PC-3 (cell line): ENCODE measurements around the gene SMARCA4. TPM values are rescaled to one million over a fixed set of nuclear protein-coding genes. Genes with fewer than 3 reads are reported as not detected.
A peak's percentile ranks its signal among the peaks of the same experiment; 100 is the strongest.

Experiments
- ATAC-seq: fragments of 200-7000 bp; cut with Tn5 transposase; 2 replicates; pipeline ENCODE4 v1.9.1; 2020; ENCODE audit warnings: mild to moderate bottlenecking, moderate library complexity
- BruUV-seq: library from RNA; stranded (reverse); fragments of 400-500 nt; replicated peaks from 2 replicates; lab custom pipeline; 2021; lab: Mats Ljungman, UMichigan
- CTCF ChIA-PET: fragments of 300-600 bp; sonication (Branson Sonifier 250); formaldehyde crosslinking; loops from one replicate; lab custom pipeline; 2022; ENCODE audit warnings: antibody characterized with exemption; lab: Charles Lee
- POLR2A ChIA-PET: fragments of 300-600 bp; sonication (Branson Sonifier 250); formaldehyde crosslinking; loops from one replicate; lab custom pipeline; 2022; ENCODE audit warnings: antibody characterized with exemption; ENCODE audit not compliant: unreplicated experiment; lab: Charles Lee
- DNase-seq: peaks from one replicate; pipeline ENCODE4 v3.0.0-alpha.2; 2015
- H2AFZ ChIP-seq: fragments of 300-600 bp; sonication (generic); 2 replicates; pipeline ENCODE4 v1.6.0; 2016; ENCODE audit warnings: antibody characterized with exemption, low read length
- H3F3A ChIP-seq: fragments of 300-600 bp; sonication (generic); one replicate; pipeline ENCODE4 v1.6.0; 2017; ENCODE audit warnings: antibody characterized with exemption, low read length, control low read depth, mild to moderate bottlenecking; ENCODE audit not compliant: unreplicated experiment
- H3K27ac ChIP-seq: fragments of 300-600 bp; sonication (generic); 2 replicates; pipeline ENCODE4 v1.5.1; 2016; ENCODE audit warnings: mild to moderate bottlenecking, low read length
- H3K27me3 ChIP-seq: fragments of 300-600 bp; sonication (generic); 2 replicates; pipeline ENCODE4 v1.6.1; 2016; ENCODE audit warnings: low read length, mixed read lengths
- H3K36me3 ChIP-seq: fragments of 300-600 bp; sonication (generic); 2 replicates; pipeline ENCODE4 v1.6.1; 2016; ENCODE audit warnings: low read depth, mixed run types, low read length, mixed read lengths
- H3K4me1 ChIP-seq: fragments of 300-600 bp; sonication (generic); 2 replicates; pipeline ENCODE4 v1.5.1; 2016; ENCODE audit warnings: low read length; ENCODE audit not compliant: insufficient read depth
- H3K4me2 ChIP-seq: fragments of 300-600 bp; sonication (generic); 2 replicates; pipeline ENCODE4 v1.6.0; 2016; ENCODE audit warnings: low read length
- H3K4me3 ChIP-seq: fragments of 300-600 bp; sonication (generic); 2 replicates; pipeline ENCODE4 v1.5.1; 2016; ENCODE audit warnings: mild to moderate bottlenecking, low read length, mixed read lengths
- H3K79me2 ChIP-seq: fragments of 300-600 bp; sonication (generic); 2 replicates; pipeline ENCODE4 v1.6.1; 2017; ENCODE audit warnings: low read length, mixed read lengths
- H3K9ac ChIP-seq: fragments of 300-600 bp; sonication (generic); 2 replicates; pipeline ENCODE4 v1.6.0; 2016; ENCODE audit warnings: mild to moderate bottlenecking, low read length
- H3K9me2 ChIP-seq: fragments of 300-600 bp; sonication (generic); replicated peaks from 2 replicates; pipeline ENCODE4 v1.6.1; 2016; ENCODE audit warnings: mixed run types, low read length, mixed read lengths
- H3K9me3 ChIP-seq: fragments of 300-600 bp; sonication (generic); 2 replicates; pipeline ENCODE4 v1.6.1; 2016; ENCODE audit warnings: low read length, mixed read lengths
- H4K20me1 ChIP-seq: fragments of 300-600 bp; sonication (generic); 2 replicates; pipeline ENCODE4 v1.6.1; 2016; ENCODE audit warnings: low read length, mixed read lengths
- EZH2 ChIP-seq: fragments of 300-600 bp; sonication (generic); IDR thresholded peaks from one replicate; pipeline ENCODE4 v1.6.1; 2017; ENCODE audit warnings: antibody characterized with exemption, mild to moderate bottlenecking, low read length; ENCODE audit not compliant: unreplicated experiment
- EZH2phosphoT487 ChIP-seq: fragments of 300-600 bp; sonication (generic); IDR thresholded peaks from 2 replicates; pipeline ENCODE4 v1.6.1; 2018; ENCODE audit warnings: mild to moderate bottlenecking, antibody characterized with exemption, low read length, borderline replicate concordance
- intact Hi-C: fragments of 100-400 bp; cut with micrococcal nuclease; formaldehyde crosslinking; loops from 2 replicates; pipeline ENCODE4 v1.9.0; 2023
- total RNA-seq: library from RNA; depleted of rRNA; stranded (reverse); fragments of >200 nt; gene quantifications from 2 replicates; pipeline ENCODE4 v1.2.3, GENCODE V29; 2014
- TF ChIP-seq, protein P1 (sequence below): fragments of 300-600 bp; sonication (generic); conservative IDR thresholded peaks from 2 replicates; pipeline ENCODE4 v1.5.1; 2017; ENCODE audit warnings: antibody characterized with exemption, low read depth, mild to moderate bottlenecking, low read length

Gene SMARCA4
- total RNA-seq, 1 experiment from 2014 or later = 197 TPM

DNA sequence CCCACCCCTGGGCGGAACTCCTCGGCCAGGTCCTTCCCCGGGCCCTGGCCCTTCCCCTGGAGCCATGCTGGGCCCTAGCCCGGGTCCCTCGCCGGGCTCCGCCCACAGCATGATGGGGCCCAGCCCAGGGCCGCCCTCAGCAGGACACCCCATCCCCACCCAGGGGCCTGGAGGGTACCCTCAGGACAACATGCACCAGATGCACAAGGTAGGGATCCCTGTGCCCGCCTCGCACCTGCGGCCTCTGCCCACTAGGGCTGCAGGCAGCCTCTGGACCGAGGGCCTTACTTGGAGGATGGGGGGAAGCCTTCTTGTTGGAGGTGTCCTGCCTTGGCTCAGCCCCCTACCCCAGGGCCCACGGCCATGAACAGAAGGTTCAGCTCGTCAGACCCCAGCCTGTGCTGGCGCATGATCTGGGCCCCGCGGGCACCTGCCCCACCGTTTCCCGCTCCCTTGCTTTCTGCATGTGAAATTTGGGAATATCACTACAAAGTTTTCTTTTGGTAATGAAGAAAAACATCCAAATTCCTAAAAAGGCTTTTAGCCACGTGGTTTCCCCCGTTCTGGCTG, 23.4 kb downstream of the SMARCA4 start:
- Histone ChIP-seq H2AFZ (no peak overlapping the region), H3K4me2 (no peak overlapping the region), H3K36me3 (peaks cover 31% of the 10 kb centered on the region; the same call in 1 of the 2 replicates), H3K27me3 (no peaks in the 10 kb centered on the region), H3K4me3 (no peak overlapping the region), H4K20me1 (peaks cover 26% of the 10 kb centered on the region), H3K9ac (no peak overlapping the region), H3K4me1 (no peaks in the 10 kb centered on the region), H3F3A (no peaks in the 10 kb centered on the region), H3K9me2 (no peaks in the 10 kb centered on the region), H3K79me2 (peaks cover 60% of the 10 kb centered on the region), H3K27ac (no peak overlapping the region), H3K9me3 (no peaks in the 10 kb centered on the region)
- ChIA-PET CTCF (no interaction called here), POLR2A (no interaction called here)
- no peak for TF ChIP-seq EZH2
- TF ChIP-seq, protein P1, sequence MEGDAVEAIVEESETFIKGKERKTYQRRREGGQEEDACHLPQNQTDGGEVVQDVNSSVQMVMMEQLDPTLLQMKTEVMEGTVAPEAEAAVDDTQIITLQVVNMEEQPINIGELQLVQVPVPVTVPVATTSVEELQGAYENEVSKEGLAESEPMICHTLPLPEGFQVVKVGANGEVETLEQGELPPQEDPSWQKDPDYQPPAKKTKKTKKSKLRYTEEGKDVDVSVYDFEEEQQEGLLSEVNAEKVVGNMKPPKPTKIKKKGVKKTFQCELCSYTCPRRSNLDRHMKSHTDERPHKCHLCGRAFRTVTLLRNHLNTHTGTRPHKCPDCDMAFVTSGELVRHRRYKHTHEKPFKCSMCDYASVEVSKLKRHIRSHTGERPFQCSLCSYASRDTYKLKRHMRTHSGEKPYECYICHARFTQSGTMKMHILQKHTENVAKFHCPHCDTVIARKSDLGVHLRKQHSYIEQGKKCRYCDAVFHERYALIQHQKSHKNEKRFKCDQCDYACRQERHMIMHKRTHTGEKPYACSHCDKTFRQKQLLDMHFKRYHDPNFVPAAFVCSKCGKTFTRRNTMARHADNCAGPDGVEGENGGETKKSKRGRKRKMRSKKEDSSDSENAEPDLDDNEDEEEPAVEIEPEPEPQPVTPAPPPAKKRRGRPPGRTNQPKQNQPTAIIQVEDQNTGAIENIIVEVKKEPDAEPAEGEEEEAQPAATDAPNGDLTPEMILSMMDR = peak; percentile 28; the same call in 1 of the 2 replicates
- DNase-seq (no peak), ATAC-seq (no peak; the same call in 1 of the 2 replicates)
- intact Hi-C loops = no loop called here
- BruUV-seq = no TSS peak

DNA sequence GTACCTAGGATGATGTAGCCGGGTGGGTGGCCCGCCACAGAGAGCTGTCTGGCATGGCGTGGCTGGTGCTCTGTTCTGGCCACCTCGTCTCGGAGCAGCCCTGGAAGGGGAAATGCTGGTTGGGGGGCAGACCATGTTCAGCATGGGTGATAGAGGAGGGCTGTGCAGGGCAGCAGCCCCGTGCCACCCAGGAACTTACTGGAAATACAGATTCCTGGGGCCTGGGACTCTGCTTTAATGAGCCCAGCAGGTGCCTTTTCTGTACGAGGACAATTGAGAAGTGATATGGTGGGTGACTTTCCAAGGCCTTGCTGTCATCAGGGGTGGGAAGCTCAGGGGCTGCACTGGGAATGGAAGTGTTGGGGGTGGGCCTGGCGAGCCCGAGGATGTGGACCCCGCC, 24.7 kb downstream of the SMARCA4 start:
- peaks cover 48% of the 10 kb centered on the region for H3K79me2 ChIP-seq
- no TSS peak for BruUV-seq
- intact Hi-C loops = no loop called here

More for the DNA sequence above, 24.7 kb downstream of the SMARCA4 start:
- Histone ChIP-seq H3K4me3 (no peak overlapping the region), H3K27me3 (no peaks in the 10 kb centered on the region), H2AFZ (no peak overlapping the region), H3K9me2 (no peaks in the 10 kb centered on the region), H3K9me3 (no peaks in the 10 kb centered on the region), H3K9ac (no peak overlapping the region), H3K4me2 (no peak overlapping the region), H3K4me1 (no peaks in the 10 kb centered on the region), H4K20me1 (peaks cover 21% of the 10 kb centered on the region; the same call in 1 of the 2 replicates), H3K36me3 (peaks cover 33% of the 10 kb centered on the region; the same call in 1 of the 2 replicates), H3K27ac (no peak overlapping the region), H3F3A (no peaks in the 10 kb centered on the region)
- no peak for DNase-seq
- TF ChIP-seq, protein P1 = no peak
- TF ChIP-seq EZH2 (no peak), EZH2phosphoT487 (no peak)
- CTCF ChIA-PET = no interaction called here
- POLR2A ChIA-PET = no interaction called here
- ATAC-seq = no peak
